ENCODE data around the gene COPS6. TPM values are rescaled to one million over a fixed set of nuclear protein-coding genes. Genes with fewer than 3 reads are reported as not detected.

The COPS6 gene
- polyA plus RNA-seq, 3 donors: 124 to 140 (median 136) TPM

DNA sequence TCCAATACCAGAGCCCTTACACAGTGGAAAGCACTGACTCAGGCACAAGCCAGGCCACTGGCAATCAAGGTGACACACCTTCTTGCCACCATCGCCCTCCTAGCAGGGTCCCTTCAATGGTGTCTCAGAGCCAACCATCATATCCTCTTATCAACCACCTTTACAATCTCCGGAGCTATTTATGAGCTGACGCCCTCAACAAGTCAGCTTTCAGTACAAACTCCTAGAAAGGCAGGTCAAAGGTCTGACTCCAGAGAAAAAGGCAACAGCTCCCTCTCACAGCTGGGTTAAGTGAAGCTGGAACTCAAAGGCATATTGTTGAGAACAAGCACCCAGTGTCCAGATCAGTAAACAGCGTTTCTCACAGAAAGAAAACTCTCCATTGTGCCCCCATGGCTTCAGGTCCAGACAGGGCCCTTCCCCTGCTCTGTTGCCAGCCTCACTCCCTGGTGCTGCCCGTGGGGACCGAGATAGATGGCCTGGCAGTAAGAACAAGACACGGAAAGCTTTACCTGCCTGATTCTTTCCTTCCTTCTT, 9.7 kb upstream of the COPS6 start:
- no peak for DNase-seq (ENCODE audit: low read depth in 3 of 3, low spot score in 2 of 3)

DNA sequence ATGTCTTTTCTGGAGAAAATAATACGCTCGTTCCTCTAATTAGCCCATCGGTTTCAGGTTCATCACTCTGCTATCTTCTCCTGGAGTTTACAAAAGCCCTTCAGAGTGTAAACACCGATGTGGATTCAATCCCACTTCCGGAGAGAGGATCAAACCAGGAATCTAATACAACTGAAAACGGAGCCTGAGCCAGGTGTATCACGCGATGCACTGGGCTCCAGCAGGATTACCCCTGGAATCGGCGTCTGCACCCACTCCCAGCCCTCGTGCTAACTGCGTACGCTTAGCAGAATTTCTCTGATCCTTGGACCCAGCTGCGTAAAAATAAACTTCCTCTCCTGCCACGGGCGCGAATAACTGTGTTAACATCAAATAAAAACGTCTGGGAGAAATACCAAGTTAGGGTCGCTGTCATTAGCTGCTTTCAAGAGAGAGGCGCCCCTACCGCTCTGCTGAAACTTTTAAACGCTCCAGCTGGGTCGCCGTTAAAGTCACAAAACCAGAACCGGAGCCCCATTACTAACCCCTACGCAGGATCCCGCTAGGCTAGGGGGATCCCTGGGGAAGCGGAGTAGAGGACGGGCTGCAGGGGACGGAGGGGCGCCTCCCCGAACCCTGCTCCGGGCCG, 7.7 kb upstream of the COPS6 start:
- DNase-seq (ENCODE audit: low read depth in 3 of 3, low spot score in 2 of 3): no peak

DNA sequence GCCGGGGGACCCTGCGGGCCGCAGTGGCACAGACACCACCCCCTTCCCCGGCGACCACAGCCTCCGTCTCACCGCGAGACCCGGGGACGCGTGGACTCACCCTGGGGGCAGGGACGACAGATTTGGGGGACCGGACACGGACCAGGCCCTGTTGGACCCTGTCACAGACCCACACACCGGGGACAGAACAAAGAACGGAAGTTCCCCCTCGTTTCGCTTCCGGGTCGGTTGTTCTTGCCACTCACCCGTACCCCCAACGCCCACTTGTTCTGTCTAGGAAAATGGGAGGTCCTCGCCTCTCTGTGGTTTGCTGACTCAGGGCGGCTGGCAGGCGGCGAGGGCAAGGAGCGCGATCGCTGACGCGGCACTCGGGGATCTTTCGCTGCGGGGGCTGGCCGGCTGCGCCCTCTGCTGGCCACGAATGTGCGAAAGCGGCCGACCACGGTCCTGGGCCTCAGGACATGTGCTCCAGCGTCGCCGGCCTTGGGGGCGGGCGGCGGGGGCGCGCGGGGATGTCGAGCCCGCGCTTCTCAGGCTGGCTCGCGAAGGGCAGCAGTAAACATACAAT, 7.2 kb upstream of the COPS6 start, which contains the start of gene ZNF3:
Gene ZNF3, minus strand, starts transcription at position 189 of the 568 bp plus-strand sequence. CDS start 4,366 bp downstream, outside the sequence.
- DNase-seq (ENCODE audit: low read depth in 3 of 3, low spot score in 2 of 3): peak; percentile 94 to 98 (median 96)

DNA sequence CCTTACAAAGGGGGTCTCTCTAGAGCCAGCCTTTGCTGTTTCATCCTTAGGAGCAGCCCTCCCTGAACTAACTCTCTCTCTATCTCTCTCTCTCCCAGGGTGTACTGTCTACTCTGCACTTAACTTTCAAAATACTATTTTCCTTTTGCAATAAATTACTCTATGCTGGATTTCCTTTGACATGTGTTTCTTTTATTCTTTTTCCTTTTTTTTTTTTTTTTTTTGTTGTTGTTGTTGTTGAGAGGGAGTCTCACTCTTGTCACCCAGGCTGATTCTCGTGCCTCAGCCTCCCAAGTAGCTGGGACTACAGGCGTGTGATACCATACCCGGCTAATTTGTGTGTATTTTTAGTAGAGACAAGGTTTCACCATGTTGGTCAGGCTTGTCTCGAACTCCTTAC, 5.8 kb upstream of the COPS6 start:
- DNase-seq (ENCODE audit: low read depth in 3 of 3, low spot score in 2 of 3): no peak

DNA sequence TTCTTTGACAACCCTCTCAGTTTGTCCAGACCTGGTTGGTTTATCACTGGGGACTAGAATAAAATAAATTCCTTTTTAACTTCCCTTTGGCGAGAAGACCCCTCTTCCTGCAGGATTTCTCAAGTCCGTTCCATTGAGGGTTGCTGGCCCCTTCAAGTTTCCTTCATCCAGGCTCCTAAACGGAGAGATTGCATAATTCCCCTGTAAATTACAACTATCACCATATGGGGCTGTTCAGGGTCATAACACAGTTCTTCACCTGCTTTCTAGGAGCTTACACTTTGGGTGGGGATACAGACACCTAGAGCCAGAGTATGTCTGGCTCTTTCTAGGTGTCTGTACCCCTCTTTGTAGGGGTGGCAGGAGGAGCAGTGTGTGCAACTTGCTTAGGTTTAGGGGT, 3.3 kb upstream of the COPS6 start:
- no peak for DNase-seq (ENCODE audit: low read depth in 3 of 3, low spot score in 2 of 3)

DNA sequence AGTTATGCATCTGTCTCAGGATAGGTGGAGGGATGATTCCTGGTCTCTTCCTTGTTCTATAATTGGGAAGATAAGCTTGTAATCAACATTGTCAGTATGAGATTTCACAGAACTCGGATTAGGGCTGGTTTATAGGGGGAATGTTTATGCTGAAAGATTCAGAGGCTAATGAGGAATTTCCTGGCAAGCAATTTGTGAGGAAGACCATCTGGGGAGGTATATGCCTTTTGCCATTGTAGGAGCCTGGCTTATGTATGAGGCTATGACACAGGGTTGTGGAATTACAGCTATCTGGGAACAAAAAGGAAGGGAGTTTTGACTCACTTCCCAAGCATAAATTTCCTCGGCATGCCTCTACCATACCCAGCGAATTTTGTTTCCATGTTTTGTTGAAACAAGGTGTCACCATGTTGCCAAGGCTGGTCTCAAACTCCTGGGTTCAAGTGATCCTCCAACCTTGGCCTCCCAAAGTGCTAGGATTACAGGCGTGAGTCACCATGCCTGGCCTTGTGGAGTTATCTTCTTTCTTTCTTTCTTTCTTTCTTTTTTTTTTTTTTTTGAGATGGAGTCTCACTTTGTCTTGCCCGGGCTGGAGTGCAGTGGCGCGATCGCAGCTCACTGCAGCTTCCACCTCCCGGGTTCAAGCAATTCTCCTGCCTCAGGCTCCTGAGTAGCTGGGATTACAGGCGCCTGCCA, 1.6 kb upstream of the COPS6 start:
- no peak for DNase-seq (ENCODE audit: low read depth in 3 of 3, low spot score in 2 of 3)

DNA sequence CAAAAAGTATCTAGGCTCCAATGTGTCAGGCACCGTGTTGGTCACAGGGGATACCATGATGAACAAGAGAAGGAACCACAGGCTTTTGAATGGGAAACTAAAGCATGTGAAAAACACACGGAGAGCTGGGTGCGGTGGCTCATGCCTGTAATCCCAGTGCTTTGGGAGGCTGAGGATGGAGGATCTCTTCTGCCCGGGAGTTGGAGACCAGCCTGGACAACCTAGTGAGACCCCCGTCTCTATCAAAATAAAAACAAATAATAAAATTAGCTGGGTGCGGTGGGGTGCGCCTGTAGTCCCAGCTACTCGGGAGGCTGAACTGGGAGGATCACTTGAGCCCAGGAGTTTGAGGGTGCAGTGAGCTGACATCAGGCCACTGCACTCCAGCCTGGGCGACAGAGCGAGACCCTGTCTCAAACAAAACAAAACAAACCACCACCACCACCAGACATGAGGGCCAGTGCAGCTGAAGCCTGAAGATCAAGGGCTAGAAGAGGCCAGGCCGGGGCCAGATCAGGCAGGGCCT, 611 bp upstream of the COPS6 start:
- DNase-seq (ENCODE audit: low read depth in 3 of 3, low spot score in 2 of 3): no peak

DNA sequence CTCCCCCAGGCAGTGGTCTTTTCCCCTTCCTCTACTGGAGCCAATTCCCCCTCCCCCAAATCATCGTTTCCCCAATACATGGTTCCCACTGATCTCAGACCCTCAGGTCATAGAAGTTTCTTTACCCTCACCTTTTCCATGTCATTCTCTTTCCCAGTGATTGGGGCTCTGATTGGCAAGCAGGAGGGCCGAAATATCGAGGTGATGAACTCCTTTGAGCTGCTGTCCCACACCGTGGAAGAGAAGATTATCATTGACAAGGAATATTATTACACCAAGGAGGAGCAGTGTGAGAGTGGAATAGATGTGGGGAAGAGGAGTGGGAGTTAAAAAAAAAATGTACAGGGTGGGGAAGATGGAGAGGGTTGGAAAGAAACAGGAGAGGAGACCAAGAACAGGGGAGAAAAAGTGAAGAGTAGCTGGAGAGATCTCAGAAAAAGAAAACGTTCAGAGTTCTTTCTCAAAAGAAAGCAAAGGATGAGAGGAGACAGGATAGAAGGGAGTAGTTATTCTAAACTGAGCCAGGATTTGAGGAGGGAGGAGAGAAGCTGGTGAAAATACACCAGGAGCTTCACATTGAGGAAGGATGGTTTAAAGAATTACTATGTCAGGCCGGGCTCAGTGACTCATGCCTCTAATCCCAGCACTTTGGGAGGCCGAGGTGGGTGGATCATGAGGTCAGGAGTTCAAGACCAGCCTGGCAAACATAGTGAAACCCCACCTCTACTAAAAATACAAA, 858 bp downstream of the COPS6 start:
- no peak for DNase-seq (ENCODE audit: low read depth in 3 of 3, low spot score in 2 of 3)

DNA sequence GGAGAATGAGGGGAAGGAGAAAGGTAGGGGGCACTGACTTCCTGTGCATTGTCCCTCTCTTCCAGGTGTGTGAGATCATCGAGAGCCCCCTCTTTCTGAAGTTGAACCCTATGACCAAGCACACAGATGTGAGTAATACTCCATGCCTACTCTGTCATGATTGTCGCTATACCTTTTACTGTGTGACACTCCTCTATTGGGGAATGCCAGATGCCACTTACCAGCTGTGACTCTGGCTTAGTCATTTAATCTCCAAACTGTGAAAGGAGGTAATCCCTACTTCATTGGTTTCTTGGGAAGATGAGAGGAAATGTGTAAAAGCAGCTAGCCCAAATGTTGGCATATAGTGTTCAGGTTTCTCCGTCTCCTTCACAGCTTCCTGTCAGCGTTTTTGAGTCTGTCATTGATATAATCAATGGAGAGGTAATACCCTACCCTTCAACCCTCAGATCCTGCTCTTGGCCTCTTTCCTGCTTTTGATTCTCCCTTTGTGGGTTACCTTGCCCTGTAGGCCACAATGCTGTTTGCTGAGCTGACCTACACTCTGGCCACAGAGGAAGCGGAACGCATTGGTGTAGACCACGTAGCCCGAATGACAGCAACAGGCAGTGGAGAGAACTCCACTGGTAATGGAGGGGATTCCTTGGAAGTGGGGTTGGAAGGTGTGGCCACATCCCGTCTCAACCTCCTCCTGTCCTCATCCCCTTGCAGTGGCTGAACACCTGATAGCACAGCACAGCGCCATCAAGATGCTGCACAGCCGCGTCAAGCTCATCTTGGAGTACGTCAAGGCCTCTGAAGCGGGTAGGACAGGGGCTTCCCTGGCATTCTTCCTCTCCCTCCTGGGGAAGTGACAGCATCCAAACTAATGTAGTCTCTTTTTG, 2.0 kb downstream of the COPS6 start:
- no peak for DNase-seq (ENCODE audit: low read depth in 3 of 3, low spot score in 2 of 3)

DNA sequence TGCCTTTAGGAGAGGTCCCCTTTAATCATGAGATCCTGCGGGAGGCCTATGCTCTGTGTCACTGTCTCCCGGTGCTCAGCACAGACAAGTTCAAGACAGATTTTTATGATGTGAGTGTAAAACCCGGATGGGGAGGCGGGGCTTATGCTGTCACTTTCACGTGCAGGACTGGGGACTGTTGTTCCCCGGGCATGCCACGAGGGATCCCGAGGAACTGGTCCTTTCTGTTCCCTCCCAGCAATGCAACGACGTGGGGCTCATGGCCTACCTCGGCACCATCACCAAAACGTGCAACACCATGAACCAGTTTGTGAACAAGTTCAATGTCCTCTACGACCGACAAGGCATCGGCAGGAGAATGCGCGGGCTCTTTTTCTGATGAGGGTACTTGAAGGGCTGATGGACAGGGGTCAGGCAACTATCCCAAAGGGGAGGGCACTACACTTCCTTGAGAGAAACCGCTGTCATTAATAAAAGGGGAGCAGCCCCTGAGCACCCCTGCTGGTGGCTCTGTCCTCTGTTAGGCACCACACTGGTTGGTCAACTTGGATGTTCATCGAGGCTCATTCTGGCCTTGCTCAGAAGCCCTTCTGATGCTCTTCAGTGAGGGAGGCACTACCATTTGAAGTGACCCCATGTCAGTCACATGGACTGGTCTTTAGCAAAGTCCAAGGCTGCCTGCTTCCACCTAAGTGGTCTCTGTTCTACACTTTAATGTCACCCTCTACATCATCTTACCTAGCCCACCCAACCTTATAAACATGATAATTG, 2.8 kb downstream of the COPS6 start:
- no peak for DNase-seq (ENCODE audit: low read depth in 3 of 3, low spot score in 2 of 3)

DNA sequence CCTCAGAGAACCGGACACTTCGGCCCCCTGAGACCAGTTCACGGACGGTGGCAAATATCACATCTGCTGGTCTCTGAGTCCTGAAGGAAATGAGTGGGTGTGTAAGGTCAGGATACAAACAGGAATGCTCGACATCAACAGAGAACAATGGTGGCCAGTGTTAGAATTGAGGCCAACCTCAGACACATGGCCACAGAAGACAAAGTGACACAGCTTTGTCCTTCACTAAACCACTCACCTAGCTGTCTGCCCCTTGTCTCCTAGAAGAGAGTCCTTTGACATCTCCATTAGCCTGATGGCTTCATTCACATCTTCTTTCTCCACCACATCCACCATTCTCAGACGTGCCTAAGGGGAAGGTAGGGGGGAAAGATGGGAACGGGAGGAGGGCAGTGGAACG, 4.3 kb downstream of the COPS6 start:
- no peak for DNase-seq (ENCODE audit: low read depth in 3 of 3, low spot score in 2 of 3)

DNA sequence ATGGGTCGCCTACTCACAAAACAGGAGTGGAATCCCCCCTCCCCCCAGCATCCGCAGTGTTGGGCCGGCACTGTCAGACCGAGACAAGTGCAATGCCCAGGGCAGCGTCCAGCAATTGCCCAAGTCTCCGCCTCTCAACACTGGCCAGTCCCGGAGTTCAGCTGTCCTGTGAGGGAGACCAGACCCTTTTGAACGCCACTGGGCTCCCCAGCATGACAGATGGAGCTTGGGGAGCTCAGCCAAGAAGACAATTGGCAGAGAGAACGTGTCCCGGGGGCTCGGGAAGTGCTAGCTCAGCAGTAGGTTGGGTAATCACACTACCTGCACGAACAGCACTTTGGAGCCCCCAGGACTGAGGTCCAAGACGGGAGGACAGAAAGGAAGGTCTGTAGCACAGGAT, 4.7 kb downstream of the COPS6 start:
- DNase-seq (ENCODE audit: low read depth in 3 of 3, low spot score in 2 of 3): no peak

DNA sequence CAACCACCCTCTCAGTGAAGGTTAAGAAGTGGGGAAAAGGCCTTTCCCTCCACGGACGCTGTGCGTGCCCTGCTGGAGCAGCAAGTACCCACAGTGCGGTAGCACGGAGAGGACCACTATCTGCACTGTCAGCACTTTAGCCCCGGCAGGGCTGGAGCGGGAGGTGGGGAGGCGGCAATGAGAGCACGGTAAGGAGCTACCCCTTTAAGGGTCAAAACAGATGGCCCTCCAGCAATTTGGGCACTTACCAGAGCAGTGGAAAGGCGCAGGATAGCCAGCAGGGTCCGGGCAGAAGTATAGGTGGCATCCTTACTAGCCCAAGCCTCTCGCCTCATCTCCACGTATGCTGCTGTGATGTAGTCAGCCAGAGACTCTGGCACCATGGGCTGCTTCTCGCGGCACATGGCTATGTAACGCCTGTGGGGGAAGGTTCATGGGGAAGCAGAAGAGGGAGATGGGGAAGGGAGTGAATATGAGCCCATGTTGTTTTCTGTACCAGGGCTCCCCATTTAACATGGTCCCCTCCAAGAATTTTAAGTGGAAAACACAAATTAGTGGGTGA, 5.2 kb downstream of the COPS6 start:
- no peak for DNase-seq (ENCODE audit: low read depth in 3 of 3, low spot score in 2 of 3)

DNA sequence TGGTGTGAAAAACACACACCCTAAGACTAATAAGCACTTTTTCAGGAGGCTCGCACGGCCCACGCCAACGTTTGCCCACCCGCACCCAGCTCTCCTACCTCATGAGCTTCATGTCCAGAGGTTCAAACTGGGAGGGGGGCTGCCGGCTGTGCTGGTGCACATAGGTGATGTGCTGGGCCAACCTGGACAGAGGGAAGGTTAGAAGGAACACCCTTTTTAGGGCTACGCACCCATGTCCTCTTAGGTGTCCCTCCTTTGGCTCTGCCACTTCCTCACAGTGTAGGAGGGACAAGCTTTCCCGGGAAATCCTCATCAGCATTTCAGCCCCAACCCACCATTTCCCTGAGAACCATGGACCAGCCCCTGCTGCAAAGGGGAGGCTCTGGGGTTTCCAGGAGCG, 6.5 kb downstream of the COPS6 start:
- DNase-seq (ENCODE audit: low read depth in 3 of 3, low spot score in 2 of 3): no peak

DNA sequence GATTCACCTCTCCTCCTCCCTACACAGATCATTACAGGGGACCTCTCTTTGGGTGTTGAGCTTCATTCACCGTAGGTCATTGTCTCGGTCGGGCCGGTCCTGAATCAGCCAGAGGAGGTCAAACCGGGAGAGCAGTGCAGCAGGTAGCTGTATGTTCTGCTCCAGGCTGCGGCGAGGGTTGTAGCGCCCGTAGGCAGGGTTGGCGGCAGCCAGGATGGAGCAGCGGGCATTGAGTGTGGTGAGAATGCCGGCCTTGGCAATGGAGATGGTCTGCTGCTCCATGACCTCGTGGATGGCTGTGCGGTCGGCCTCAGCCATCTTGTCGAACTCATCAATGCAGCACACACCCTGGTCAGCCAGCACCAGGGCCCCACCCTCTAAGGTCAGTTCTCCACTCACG, 6.9 kb downstream of the COPS6 start:
- no peak for DNase-seq (ENCODE audit: low read depth in 3 of 3, low spot score in 2 of 3)

DNA sequence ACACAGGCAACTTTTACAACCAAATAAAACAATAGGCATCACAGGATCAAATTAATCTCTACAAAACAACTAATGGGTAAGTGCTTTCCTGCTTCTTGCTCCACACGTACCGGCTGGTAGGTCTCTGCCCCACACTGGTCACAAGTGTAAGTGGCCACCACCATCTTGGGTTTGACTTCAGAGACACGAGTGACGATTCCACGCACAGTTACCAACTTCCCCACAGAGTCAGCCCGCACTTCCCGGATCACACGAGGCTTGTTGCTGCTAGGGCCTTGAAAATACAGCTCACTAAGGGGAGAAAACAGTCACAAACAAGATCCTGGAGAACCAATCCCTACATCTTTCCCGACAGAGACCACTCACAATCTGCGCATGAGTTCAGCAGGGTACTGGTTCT, 10.1 kb downstream of the COPS6 start:
- DNase-seq (ENCODE audit: low read depth in 3 of 3, low spot score in 2 of 3): no peak

DNA sequence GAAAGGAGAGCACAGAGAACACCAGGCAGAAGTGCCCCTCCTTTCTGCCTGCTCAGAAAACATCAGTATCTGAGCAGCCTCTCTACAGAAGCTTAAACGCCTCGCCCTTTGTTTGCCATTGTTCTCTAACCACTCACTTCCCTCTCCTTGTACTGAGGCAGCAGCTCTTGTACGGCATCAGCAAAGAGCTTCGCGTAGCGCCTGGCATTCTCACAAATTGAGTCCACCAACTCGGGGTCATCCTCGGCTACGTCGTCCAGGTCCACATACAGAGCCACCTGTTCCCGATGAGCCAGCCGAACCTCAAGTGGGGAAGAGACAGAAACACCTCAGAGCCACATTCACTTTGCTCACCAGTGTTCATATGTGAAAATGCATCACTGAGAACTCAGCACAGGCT, 10.7 kb downstream of the COPS6 start:
- DNase-seq (ENCODE audit: low read depth in 3 of 3, low spot score in 2 of 3): no peak

DNA sequence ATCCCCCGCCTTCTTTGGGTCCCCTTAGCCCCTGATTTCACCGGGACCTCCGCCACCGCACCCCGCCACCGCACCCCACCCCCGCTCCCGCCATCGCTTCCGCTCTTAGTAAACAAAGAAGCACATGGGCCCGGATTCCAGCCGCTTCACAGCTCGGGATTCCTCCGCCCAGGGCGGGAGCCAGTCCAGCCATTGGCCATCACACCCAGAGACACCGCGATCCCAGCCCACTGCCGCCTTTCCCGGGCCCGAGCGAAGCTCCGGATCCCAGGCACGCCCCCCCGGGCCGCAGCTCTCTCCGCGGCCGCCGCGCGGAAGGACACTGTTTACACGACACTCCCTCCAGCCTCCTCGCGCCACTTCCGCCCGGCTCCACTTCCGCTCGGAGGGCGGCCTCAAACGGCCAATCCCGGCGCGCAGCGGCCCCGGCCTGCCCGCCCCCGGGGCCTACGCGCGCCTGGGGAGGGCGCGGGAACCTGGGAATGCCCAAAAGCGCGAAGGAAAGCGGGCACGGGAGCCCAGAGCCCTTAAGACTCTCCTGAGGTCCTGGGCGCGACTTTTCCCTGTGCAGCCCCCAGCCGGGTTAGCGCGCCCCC, 11.7 kb downstream of the COPS6 start:
- DNase-seq (ENCODE audit: low read depth in 3 of 3, low spot score in 2 of 3): peak; percentile 84 to 95 (median 93)

Data from right renal cortex interstitium (tissue), 3 donors.